GM23338 (cell line): ENCODE data around the gene SELE. TPM values are rescaled to one million over a fixed set of nuclear protein-coding genes. Genes with fewer than 3 reads are reported as not detected.

Experiments used
- ETS1 ChIP-seq: IDR thresholded peaks from 2 replicates; pipeline ENCODE4 v1.6.1; 2016; ENCODE audit warnings: antibody characterized with exemption
- EZH2 ChIP-seq: fragments of 200-600 bp; sonication (generic); IDR thresholded peaks from one replicate; pipeline ENCODE4 v1.8.0; 2017; ENCODE audit warnings: antibody characterized with exemption, mild to moderate bottlenecking, low read depth; ENCODE audit not compliant: unreplicated experiment
- NANOG ChIP-seq: IDR thresholded peaks from 2 replicates; pipeline ENCODE4 v1.6.1; 2016; ENCODE audit warnings: antibody characterized with exemption, borderline replicate concordance
- POLR2AphosphoS5 ChIP-seq: IDR thresholded peaks from 2 replicates; pipeline ENCODE4 v1.6.1; 2016; ENCODE audit warnings: antibody characterized with exemption, low read depth
- REST ChIP-seq: IDR thresholded peaks from one replicate; pipeline ENCODE4 v1.6.1; 2018; ENCODE audit warnings: antibody characterized with exemption; ENCODE audit not compliant: unreplicated experiment
- ZNF331 ChIP-seq: fragments of 250-450 bp; sonication (Bioruptor Pico); IDR thresholded peaks from 2 replicates; pipeline ENCODE4 v1.5.0; 2020; ENCODE audit warnings: low read depth, mild to moderate bottlenecking, moderate library complexity
- ZNF462 ChIP-seq: fragments of 250-450 bp; sonication (Bioruptor Pico); IDR thresholded peaks from 2 replicates; pipeline ENCODE4 v1.5.0; 2020; ENCODE audit warnings: mild to moderate bottlenecking, moderate library complexity
- polyA plus RNA-seq: library from polyadenylated mRNA; unstranded; fragments of >200 nt; fragmentation: Nextera tagmentation; extraction: Ambion mirVana; gene quantifications from 2 replicates; pipeline ENCODE4 v1.2.1, GENCODE V29; 2016
- total RNA-seq: library from RNA; depleted of rRNA; stranded (reverse); fragments of >200 nt; shearing (Covaris generic); gene quantifications from 2 replicates; pipeline ENCODE4 v1.2.3, GENCODE V29; 2014

SELE gene
- total and polyA plus RNA-seq, 2 experiments from 2014 or later, result not detected

GRCh38 chr1:169704797-169705196 lies 29.1 kb downstream of the SELE start (continued):
- TF ChIP-seq ZNF462 (CRISPR knock-in tag) (no peak), POLR2AphosphoS5 (no peak), ZNF331 (no peak), REST (no peak), NANOG (no peak), ETS1 (no peak), EZH2 (no peak)
